Sigmoid colon (tissue), 7 donors: Measurements from ENCODE around the gene HNRNPAB. TPM values are rescaled to one million over a fixed set of nuclear protein-coding genes. Genes with fewer than 3 reads are reported as not detected.
"Not testable (repeated sequence)": the region's sequence is repeated elsewhere in the genome, so short reads cannot be mapped to it uniquely, and the experiment has no call there.

Experiments
- DNase-seq: peaks from one replicate; pipeline ENCODE4 v3.0.0-alpha.2; 2019
- H3K27ac ChIP-seq, 4 donors: fragments of 200-600 bp; sonication (generic); one replicate each; pipeline ENCODE4 v1.5.1; 2016 to 2019; ENCODE audit warnings: mild to moderate bottlenecking in 1 of 4
- H3K27me3 ChIP-seq, 3 donors: fragments of 200-600 bp; sonication (generic); one replicate each; pipeline ENCODE4 v1.5.1; 2019; ENCODE audit warnings: mild to moderate bottlenecking in 1 of 3
- H3K36me3 ChIP-seq, 4 donors: fragments of 200-600 bp; sonication (generic); one replicate each; pipeline ENCODE4 v1.5.1; 2016 to 2019
- H3K4me1 ChIP-seq, 4 donors: fragments of 200-600 bp; sonication (generic); one replicate each; pipeline ENCODE4 v1.5.1; 2017 to 2019
- H3K4me3 ChIP-seq, 4 donors: fragments of 200-600 bp; sonication (generic); one replicate each; pipeline ENCODE4 v1.5.1; 2017 to 2019; ENCODE audit warnings: mild to moderate bottlenecking in 2 of 4, moderate library complexity in 1 of 4
- H3K9me3 ChIP-seq, 4 donors: fragments of 200-600 bp in 3 of 4; sonication (generic) in 3 of 4; one replicate each; pipeline versions ENCODE4 v1.5.1 to v1.6.1; 2013 to 2019
- CTCF ChIP-seq, 4 experiments: fragments of 450-650 bp in 3 of 4; fragments of 200-600 bp in 1 of 4; IDR thresholded peaks; one replicate each; pipeline ENCODE4 v1.5.1; 2016 to 2019; ENCODE audit warnings: antibody characterized with exemption in 4 of 4, mild to moderate bottlenecking in 3 of 4, moderate library complexity in 2 of 4
- EP300 ChIP-seq, 4 donors: sonication (generic); formaldehyde crosslinking; IDR thresholded peaks; one replicate each; pipeline ENCODE4 v1.6.1; 2017; ENCODE audit warnings: antibody characterized with exemption in 4 of 4
- POLR2A ChIP-seq, 2 donors: fragments of 450-650 bp; IDR thresholded peaks; one replicate each; pipeline ENCODE4 v1.6.1; 2016; ENCODE audit warnings: antibody characterized with exemption in 2 of 2, mild to moderate bottlenecking in 2 of 2, moderate library complexity in 2 of 2
- POLR2AphosphoS5 ChIP-seq, 4 donors: sonication (generic); formaldehyde crosslinking; IDR thresholded peaks; one replicate each; pipeline ENCODE4 v1.6.1; 2017; ENCODE audit warnings: antibody characterized with exemption in 4 of 4
- WGBS, 2 donors: extraction: QIAGEN DNeasy Blood & Tissue Kit; methylation state at CpG; one replicate each; pipeline ENCODE4 v1.1.7; 2013; 5-methylcytosine and 5-hydroxymethylcytosine counted together
- intact Hi-C: fragments of 100-400 bp; cut with DNase I; formaldehyde crosslinking; loops from one replicate; pipeline ENCODE4 v1.15.1; 2023
- polyA plus RNA-seq, 3 donors: library from polyadenylated mRNA; stranded (reverse); fragments of 200-250 nt; gene quantifications; one replicate each; pipeline ENCODE4 v1.2.3, GENCODE V29; 2013
- total RNA-seq, 4 donors: library from RNA; depleted of rRNA; stranded (reverse); fragments of >200 nt; gene quantifications; one replicate each; pipeline ENCODE4 v1.1.0, GENCODE V29; 2016
- donor health status: healthy with polysubstance abuse.
- donor health status: Bipolar disorder and iron deficiency.
- donor health status: healthy.

The HNRNPAB gene
- total and polyA plus RNA-seq, 7 donors, result 77.8 to 227 (median 101) TPM

- 95 to 96% methylated on average over 7 of the region's 7 CpGs for WGBS, 2 donors
- H3K4me3 ChIP-seq, result no peak overlapping the region
- no peaks in the 10 kb centered on the region for H3K9me3 ChIP-seq
- H3K27ac ChIP-seq, result no peak overlapping the region
- H3K36me3 ChIP-seq, result no peaks in the 10 kb centered on the region
- H3K4me1 ChIP-seq, result no peaks in the 10 kb centered on the region
- no peaks in the 10 kb centered on the region for H3K27me3 ChIP-seq
- intact Hi-C loops, result no loop called here
- DNase-seq, result no peak
- no peak for TF ChIP-seq POLR2A (IDR thresholded peaks at IDR 0.05)
- TF ChIP-seq POLR2AphosphoS5 (IDR thresholded peaks at IDR 0.05), result no peak
- no peak for TF ChIP-seq EP300 (IDR thresholded peaks at IDR 0.05)
- TF ChIP-seq CTCF (IDR thresholded peaks at IDR 0.05), result no peak
Observed at GRCh38 chr5:178192787-178193186, 11.5 kb upstream of the HNRNPAB start.

GRCh38 chr5:178193251-178193809 is 11.0 kb upstream of the HNRNPAB start:
- Histone ChIP-seq H3K4me3 (no peak overlapping the region), H3K27me3 (no peaks in the 10 kb centered on the region), H3K36me3 (no peaks in the 10 kb centered on the region), H3K27ac (no peak overlapping the region), H3K4me1 (no peaks in the 10 kb centered on the region), H3K9me3 (no peaks in the 10 kb centered on the region)
- TF ChIP-seq EP300 (IDR thresholded peaks at IDR 0.05) (no peak), CTCF (IDR thresholded peaks at IDR 0.05) (no peak), POLR2AphosphoS5 (IDR thresholded peaks at IDR 0.05) (no peak), POLR2A (IDR thresholded peaks at IDR 0.05) (no peak)
- intact Hi-C loops, result no loop called here
- WGBS, 2 donors, result 63 to 79% methylated on average over 8 of the region's 8 CpGs
- no peak for DNase-seq

GRCh38 chr5:178194026-178194425 is 10.3 kb upstream of the HNRNPAB start:
- DNase-seq, result no peak
- no peaks in the 10 kb centered on the region for H3K36me3 ChIP-seq
- no peak overlapping the region for H3K27ac ChIP-seq
- TF ChIP-seq EP300 (IDR thresholded peaks at IDR 0.05) (no peak), CTCF (IDR thresholded peaks at IDR 0.05) (no peak), POLR2AphosphoS5 (IDR thresholded peaks at IDR 0.05) (no peak), POLR2A (IDR thresholded peaks at IDR 0.05) (no peak)
- intact Hi-C loops, result no loop called here
- H3K4me1 ChIP-seq, result no peaks in the 10 kb centered on the region
- WGBS, 2 donors, result 31 to 58% methylated on average over 7 of the region's 7 CpGs
- no peak overlapping the region for H3K4me3 ChIP-seq
- H3K27me3 ChIP-seq, result no peaks in the 10 kb centered on the region
- H3K9me3 ChIP-seq, result no peaks in the 10 kb centered on the region

GRCh38 chr5:178196281-178196812 is 8.0 kb upstream of the HNRNPAB start:
- H3K9me3 ChIP-seq, result no peaks in the 10 kb centered on the region
- intact Hi-C loops, result no loop called here
- WGBS, 2 donors, result 89% methylated on average over 7 of the region's 7 CpGs
- H3K4me1 ChIP-seq, result no peaks in the 10 kb centered on the region
- DNase-seq, result peak; percentile 6
- H3K27me3 ChIP-seq, result no peaks in the 10 kb centered on the region
- H3K27ac ChIP-seq, result no peak overlapping the region
- H3K36me3 ChIP-seq, result no peaks in the 10 kb centered on the region
- no peak for TF ChIP-seq POLR2A (IDR thresholded peaks at IDR 0.05)
- no peak for TF ChIP-seq POLR2AphosphoS5 (IDR thresholded peaks at IDR 0.05)
- no peak for TF ChIP-seq CTCF (IDR thresholded peaks at IDR 0.05)
- TF ChIP-seq EP300 (IDR thresholded peaks at IDR 0.05), result no peak
- H3K4me3 ChIP-seq, result no peak overlapping the region

- Histone ChIP-seq H3K36me3 (no peaks in the 10 kb centered on the region), H3K27ac (no peak overlapping the region), H3K9me3 (no peaks in the 10 kb centered on the region), H3K4me3 (no peak overlapping the region), H3K27me3 (no peaks in the 10 kb centered on the region), H3K4me1 (no peaks in the 10 kb centered on the region)
- peak; percentile 32 for DNase-seq
- WGBS, 2 donors, result 82 to 89% methylated on average over 8 of the region's 8 CpGs
- no peak for TF ChIP-seq CTCF (IDR thresholded peaks at IDR 0.05)
- TF ChIP-seq POLR2A (IDR thresholded peaks at IDR 0.05), result no peak
- TF ChIP-seq EP300 (IDR thresholded peaks at IDR 0.05), result no peak
- TF ChIP-seq POLR2AphosphoS5 (IDR thresholded peaks at IDR 0.05), result no peak
- intact Hi-C loops, result no loop called here
Observed at GRCh38 chr5:178196986-178197385, 7.3 kb upstream of the HNRNPAB start.

- H3K27me3 ChIP-seq, H3K36me3 ChIP-seq, intact Hi-C loops, H3K4me3 ChIP-seq, H3K9me3 ChIP-seq, H3K4me1 ChIP-seq, H3K27ac ChIP-seq: not testable (repeated sequence)
- peak; percentile 14 for DNase-seq
- WGBS, 2 donors, result 74 to 89% methylated on average over 11 of the region's 11 CpGs
Observed at GRCh38 chr5:178198151-178198550, 6.2 kb upstream of the HNRNPAB start.
